Endometrial microvascular endothelial cells (primary cell): ENCODE results near the gene ABCG8. TPM values are rescaled to one million over a fixed set of nuclear protein-coding genes. Genes with fewer than 3 reads are reported as not detected.
"Not testable (repeated sequence)": the region's sequence is repeated elsewhere in the genome, so short reads cannot be mapped to it uniquely, and the experiment has no call there.

Source experiments
- in situ Hi-C: cut with HindIII; loops from 2 replicates; pipeline ENCODE4 v1.10.0; 2017; ENCODE audit warnings: low sequenced_read_pairs, low pct_unique_long_range_greater_than_20kb; ENCODE audit errors: inconsistent ontology term
- total RNA-seq: library from RNA; depleted of rRNA; stranded (reverse); fragments of >200 nt; gene quantifications from one replicate; pipeline ENCODE4 v1.2.3, GENCODE V29; 2015; ENCODE audit errors: inconsistent ontology term

ABCG8 gene
- total RNA-seq, 1 donor from 2014 or later = not detected

GRCh38 chr2:43898134-43898837 is 59.5 kb downstream of the ABCG8 start:
- in situ Hi-C loops = no loop called here

- in situ Hi-C loops = no loop called here
These were observed 60.1 kb downstream of the ABCG8 start for GRCh38 chr2:43898838-43899346.

GRCh38 chr2:43899589-43899988 is 60.8 kb downstream of the ABCG8 start:
- in situ Hi-C loops = no loop called here

- in situ Hi-C loops = no loop called here
These were observed 66.6 kb downstream of the ABCG8 start for GRCh38 chr2:43905371-43905803.

- in situ Hi-C loops = no loop called here
These were observed 67.1 kb downstream of the ABCG8 start for GRCh38 chr2:43905871-43906270.

- in situ Hi-C loops = no loop called here
These were observed 67.8 kb downstream of the ABCG8 start for GRCh38 chr2:43906448-43907109.

- in situ Hi-C loops = not testable (repeated sequence)
These were observed 72.5 kb downstream of the ABCG8 start for GRCh38 chr2:43911136-43911790.

- in situ Hi-C loops = no loop called here
These were observed 85.7 kb downstream of the ABCG8 start for GRCh38 chr2:43924463-43924862.

GRCh38 chr2:43925431-43925830 is 86.7 kb downstream of the ABCG8 start:
- in situ Hi-C loops = no loop called here

GRCh38 chr2:43927442-43927841 is 88.7 kb downstream of the ABCG8 start:
- in situ Hi-C loops = no loop called here

GRCh38 chr2:43931293-43931692 is 92.5 kb downstream of the ABCG8 start:
- in situ Hi-C loops = no loop called here

Other genes with a start within 250 kb of the ABCG8 start
- gene THADA, start 242.9 kb upstream of the ABCG8 start, total RNA-seq = 24.1 TPM
- 1.0 TPM for gene PLEKHH2, start 201.7 kb upstream of the ABCG8 start, total RNA-seq
- gene C1GALT1C1L, start 162.5 kb upstream of the ABCG8 start, total RNA-seq = 0.37 TPM
- gene DYNC2LI1, start 64.9 kb upstream of the ABCG8 start, total RNA-seq = 10.8 TPM
- gene ABCG5, start 132 bp upstream of the ABCG8 start, total RNA-seq = not detected
- gene LRPPRC, start 157.0 kb downstream of the ABCG8 start, total RNA-seq = 63.2 TPM